HL-60 (cell line): Measurements from ENCODE around the gene RSPO4.
A peak's percentile ranks its signal among the peaks of the same experiment; 100 is the strongest.

Experiments
- DNase-seq, 2 experiments: peaks; one replicate each; pipeline ENCODE4 v3.0.0-alpha.2; 2010 to 2020; ENCODE audit warnings: low read depth in 1 of 2, low spot score in 1 of 2
- H3K27ac ChIP-seq: fragments of 250-450 bp; sonication (Bioruptor Pico); replicated peaks from 2 replicates; pipeline ENCODE4 v1.5.1; 2020; ENCODE audit warnings: mild to moderate bottlenecking, moderate library complexity
- H3K27me3 ChIP-seq: fragments of 250-450 bp; sonication (Bioruptor Pico); 2 replicates; pipeline ENCODE4 v1.5.1; 2021; ENCODE audit warnings: mild to moderate bottlenecking, moderate library complexity; ENCODE audit not compliant: insufficient read depth, poor library complexity, severe bottlenecking
- H3K4me3 ChIP-seq: replicated peaks from 2 replicates; pipeline ENCODE4 v1.5.1; 2011; ENCODE audit warnings: mild to moderate bottlenecking, control low read depth, low read length; ENCODE audit not compliant: insufficient read depth
- CTCF ChIP-seq: IDR thresholded peaks from one replicate; pipeline ENCODE4 v1.5.1; 2011; ENCODE audit warnings: low read length, control low read depth, inconsistent platforms; ENCODE audit not compliant: insufficient read depth
- GABPA ChIP-seq: IDR thresholded peaks from 2 replicates; pipeline ENCODE4 v1.6.1; 2012; ENCODE audit warnings: low read depth
- POLR2AphosphoS5 ChIP-seq: IDR thresholded peaks from 2 replicates; pipeline ENCODE4 v1.6.1; 2012; ENCODE audit warnings: low read depth
- REST ChIP-seq: IDR thresholded peaks from 2 replicates; pipeline ENCODE4 v1.6.1; 2012; ENCODE audit warnings: low read depth; ENCODE audit not compliant: insufficient replicate concordance
- SPI1 ChIP-seq: IDR thresholded peaks from 2 replicates; pipeline ENCODE4 v1.6.1; 2012; ENCODE audit warnings: low read depth, mild to moderate bottlenecking, borderline replicate concordance

Gene RSPO4

DNA sequence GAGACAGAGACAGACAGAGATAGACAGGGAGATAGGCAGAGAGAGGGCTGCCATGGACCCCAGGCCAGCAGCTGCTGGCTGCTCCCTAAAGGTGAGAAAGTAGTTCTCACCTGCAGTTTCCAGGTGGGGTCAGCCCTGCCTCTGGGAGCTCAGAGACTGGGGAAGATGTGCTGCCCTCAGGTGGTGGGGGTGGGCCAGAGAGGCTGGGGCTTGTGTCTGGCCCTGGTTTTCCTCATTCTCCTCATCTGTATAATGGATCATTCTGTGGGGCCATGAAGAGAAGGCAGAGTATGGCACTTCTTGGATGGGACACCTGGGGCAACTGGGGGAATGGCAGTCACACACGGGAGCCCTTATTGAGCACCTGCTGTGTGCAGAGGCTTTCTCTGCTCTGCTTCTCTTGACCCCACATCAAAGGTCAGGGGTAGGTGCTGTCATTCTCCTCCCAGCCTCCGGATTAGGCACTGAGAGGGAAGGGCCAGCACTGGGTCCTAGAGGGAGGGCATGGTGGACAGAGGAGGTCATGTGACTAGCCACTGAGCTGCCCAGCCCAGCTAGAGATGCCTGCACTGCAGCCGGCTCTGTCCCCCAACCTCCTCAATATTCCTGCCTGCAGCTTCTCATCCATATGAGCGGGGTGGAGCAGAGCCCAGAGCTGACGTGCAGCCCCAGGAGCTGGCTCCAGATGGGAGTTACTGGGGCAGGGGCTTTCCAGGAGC lies 90.1 kb downstream of the RSPO4 start:
- no peaks in the 10 kb centered on the region for H3K27me3 ChIP-seq
- no peak overlapping the region for H3K4me3 ChIP-seq
- no peak overlapping the region for H3K27ac ChIP-seq
- TF ChIP-seq REST, result no peak
- TF ChIP-seq POLR2AphosphoS5, result no peak
- TF ChIP-seq CTCF, result no peak
- DNase-seq, result no peak

GRCh38 chr20:910870-911770 lies 91.0 kb downstream of the RSPO4 start:
- H3K4me3 ChIP-seq, result no peak overlapping the region
- no peaks in the 10 kb centered on the region for H3K27me3 ChIP-seq
- no peak overlapping the region for H3K27ac ChIP-seq
- no peak for DNase-seq
- TF ChIP-seq POLR2AphosphoS5 (no peak), REST (no peak), CTCF (no peak), GABPA (no peak), SPI1 (no peak)

DNA sequence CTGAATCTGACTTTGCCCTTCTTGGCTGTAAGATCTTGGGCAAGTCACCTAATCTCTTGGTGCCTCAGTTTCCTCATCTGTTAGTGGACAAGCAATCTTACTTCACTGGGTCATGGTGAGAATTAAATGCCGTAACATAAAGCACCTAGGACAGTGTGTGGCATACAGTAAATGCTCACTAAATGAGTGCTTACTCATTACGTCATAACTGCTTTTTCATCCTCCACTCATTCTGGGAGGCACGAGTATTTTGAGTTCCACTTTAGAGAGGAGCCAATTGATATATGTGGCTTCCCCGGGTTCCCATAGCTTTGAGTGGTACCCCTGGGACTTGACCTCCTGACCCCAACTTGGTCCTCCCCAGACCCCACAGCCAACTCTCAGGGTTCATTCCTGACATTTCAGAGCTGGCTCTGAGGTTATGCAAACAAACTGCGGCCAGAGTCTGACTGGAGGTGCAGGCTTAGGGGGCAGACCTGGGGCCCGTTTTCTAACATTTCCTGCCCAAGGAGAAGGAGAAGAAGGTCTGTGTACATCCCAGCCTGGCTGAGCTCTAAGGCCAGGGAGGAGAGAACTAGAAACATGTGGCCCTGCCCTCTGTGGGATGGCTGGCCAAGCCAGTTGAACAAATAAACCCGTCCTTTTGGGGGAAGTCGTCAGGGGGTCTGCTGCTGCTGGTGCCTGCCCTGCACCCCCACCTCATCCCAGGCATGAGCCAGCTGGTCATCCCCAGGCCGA lies 91.8 kb downstream of the RSPO4 start:
- Histone ChIP-seq H3K27me3 (no peaks in the 10 kb centered on the region), H3K27ac (no peak overlapping the region), H3K4me3 (no peak overlapping the region)
- no peak for TF ChIP-seq GABPA
- TF ChIP-seq SPI1, result no peak
- TF ChIP-seq REST, result no peak
- no peak for TF ChIP-seq CTCF
- TF ChIP-seq POLR2AphosphoS5, result no peak
- DNase-seq, result peak in 1 of 2 experiments; percentile 5
